ENCODE data around the gene CACNA2D2. TPM values are rescaled to one million over a fixed set of nuclear protein-coding genes. Genes with fewer than 3 reads are reported as not detected.

CACNA2D2 gene
- total RNA-seq, 1 donor from 2014 or later = 5.0 TPM

GRCh38 chr3:50382722-50383121 lies 120.7 kb downstream of the CACNA2D2 start:
- no peaks in the 10 kb centered on the region for H3K36me3 Mint-ChIP-seq (ENCODE audit: unreplicated experiment)
- H3K4me1 Mint-ChIP-seq (ENCODE audit: low read depth, unreplicated experiment) = peaks cover 22% of the 10 kb centered on the region
- no peak for TF ChIP-seq CTCF (IDR thresholded peaks at IDR 0.05; ENCODE audit: partially characterized antibody, unreplicated experiment)
- peaks cover 4% of the 10 kb centered on the region for H3K9me3 Mint-ChIP-seq (ENCODE audit: unreplicated experiment)
- no peak overlapping the region for H3K4me3 Mint-ChIP-seq (ENCODE audit: unreplicated experiment)
- H3K27ac Mint-ChIP-seq (ENCODE audit: unreplicated experiment) = no peak overlapping the region
- peaks cover 8% of the 10 kb centered on the region for H3K27me3 Mint-ChIP-seq (ENCODE audit: unreplicated experiment)
- DNase-seq = no peak

GRCh38 chr3:50381383-50381782 lies 122.1 kb downstream of the CACNA2D2 start:
- no peak overlapping the region for H3K4me3 Mint-ChIP-seq (ENCODE audit: unreplicated experiment)
- H3K4me1 Mint-ChIP-seq (ENCODE audit: low read depth, unreplicated experiment) = peaks cover 18% of the 10 kb centered on the region
- no peak for DNase-seq
- no peak for TF ChIP-seq CTCF (IDR thresholded peaks at IDR 0.05; ENCODE audit: partially characterized antibody, unreplicated experiment)
- H3K36me3 Mint-ChIP-seq (ENCODE audit: unreplicated experiment) = no peaks in the 10 kb centered on the region
- H3K27ac Mint-ChIP-seq (ENCODE audit: unreplicated experiment) = no peak overlapping the region
- peaks cover 7% of the 10 kb centered on the region for H3K27me3 Mint-ChIP-seq (ENCODE audit: unreplicated experiment)
- peaks cover 5% of the 10 kb centered on the region for H3K9me3 Mint-ChIP-seq (ENCODE audit: unreplicated experiment)

- TF ChIP-seq CTCF (IDR thresholded peaks at IDR 0.05; ENCODE audit: partially characterized antibody, unreplicated experiment) = no peak
- H3K4me1 Mint-ChIP-seq (ENCODE audit: low read depth, unreplicated experiment) = peaks cover 18% of the 10 kb centered on the region
- DNase-seq = no peak
- H3K36me3 Mint-ChIP-seq (ENCODE audit: unreplicated experiment) = no peaks in the 10 kb centered on the region
- H3K9me3 Mint-ChIP-seq (ENCODE audit: unreplicated experiment) = peaks cover 5% of the 10 kb centered on the region
- peaks cover 7% of the 10 kb centered on the region for H3K27me3 Mint-ChIP-seq (ENCODE audit: unreplicated experiment)
- no peak overlapping the region for H3K4me3 Mint-ChIP-seq (ENCODE audit: unreplicated experiment)
- no peak overlapping the region for H3K27ac Mint-ChIP-seq (ENCODE audit: unreplicated experiment)
Observed at GRCh38 chr3:50380405-50381085, 122.9 kb downstream of the CACNA2D2 start.

- DNase-seq = no peak
- no peak for TF ChIP-seq CTCF (IDR thresholded peaks at IDR 0.05; ENCODE audit: partially characterized antibody, unreplicated experiment)
- Mint-ChIP-seq H3K4me1 (ENCODE audit: low read depth, unreplicated experiment) (peaks cover 16% of the 10 kb centered on the region), H3K4me3 (ENCODE audit: unreplicated experiment) (no peak overlapping the region), H3K9me3 (ENCODE audit: unreplicated experiment) (peaks cover 5% of the 10 kb centered on the region), H3K36me3 (ENCODE audit: unreplicated experiment) (no peaks in the 10 kb centered on the region), H3K27me3 (ENCODE audit: unreplicated experiment) (peaks cover 5% of the 10 kb centered on the region), H3K27ac (ENCODE audit: unreplicated experiment) (no peak overlapping the region)
Observed at GRCh38 chr3:50378757-50379156, 124.7 kb downstream of the CACNA2D2 start.

GRCh38 chr3:50378024-50378423 lies 125.4 kb downstream of the CACNA2D2 start:
- H3K27me3 Mint-ChIP-seq (ENCODE audit: unreplicated experiment) = peaks cover 3% of the 10 kb centered on the region
- H3K4me1 Mint-ChIP-seq (ENCODE audit: low read depth, unreplicated experiment) = peaks cover 16% of the 10 kb centered on the region
- H3K9me3 Mint-ChIP-seq (ENCODE audit: unreplicated experiment) = peaks cover 4% of the 10 kb centered on the region
- H3K27ac Mint-ChIP-seq (ENCODE audit: unreplicated experiment) = no peak overlapping the region
- H3K4me3 Mint-ChIP-seq (ENCODE audit: unreplicated experiment) = no peak overlapping the region
- DNase-seq = no peak
- H3K36me3 Mint-ChIP-seq (ENCODE audit: unreplicated experiment) = no peaks in the 10 kb centered on the region
- no peak for TF ChIP-seq CTCF (IDR thresholded peaks at IDR 0.05; ENCODE audit: partially characterized antibody, unreplicated experiment)

Measured in glutamatergic neuron (in vitro differentiated cells).